GM12891 (cell line): ENCODE data around the gene TOR1B.

Source experiments
- PAX5 ChIP-seq: IDR thresholded peaks from 2 replicates; pipeline ENCODE4 v1.6.1; 2011; ENCODE audit warnings: low read length, moderate library complexity, mild to moderate bottlenecking; ENCODE audit not compliant: insufficient read depth, severe bottlenecking
- POLR2A ChIP-seq: IDR thresholded peaks from 2 replicates; pipeline ENCODE4 v1.6.1; 2011; ENCODE audit warnings: low read depth, low read length, control low read depth
- POLR2AphosphoS5 ChIP-seq: IDR thresholded peaks from 2 replicates; pipeline ENCODE4 v1.6.1; 2011; ENCODE audit warnings: low read depth, low read length, control low read depth
- POU2F2 ChIP-seq: IDR thresholded peaks from 2 replicates; pipeline ENCODE4 v1.6.1; 2011; ENCODE audit warnings: low read depth, mild to moderate bottlenecking, control low read depth, low read length, moderate library complexity
- TAF1 ChIP-seq: IDR thresholded peaks from 2 replicates; pipeline ENCODE4 v1.6.1; 2011; ENCODE audit warnings: low read depth, low read length, control low read depth

DNA sequence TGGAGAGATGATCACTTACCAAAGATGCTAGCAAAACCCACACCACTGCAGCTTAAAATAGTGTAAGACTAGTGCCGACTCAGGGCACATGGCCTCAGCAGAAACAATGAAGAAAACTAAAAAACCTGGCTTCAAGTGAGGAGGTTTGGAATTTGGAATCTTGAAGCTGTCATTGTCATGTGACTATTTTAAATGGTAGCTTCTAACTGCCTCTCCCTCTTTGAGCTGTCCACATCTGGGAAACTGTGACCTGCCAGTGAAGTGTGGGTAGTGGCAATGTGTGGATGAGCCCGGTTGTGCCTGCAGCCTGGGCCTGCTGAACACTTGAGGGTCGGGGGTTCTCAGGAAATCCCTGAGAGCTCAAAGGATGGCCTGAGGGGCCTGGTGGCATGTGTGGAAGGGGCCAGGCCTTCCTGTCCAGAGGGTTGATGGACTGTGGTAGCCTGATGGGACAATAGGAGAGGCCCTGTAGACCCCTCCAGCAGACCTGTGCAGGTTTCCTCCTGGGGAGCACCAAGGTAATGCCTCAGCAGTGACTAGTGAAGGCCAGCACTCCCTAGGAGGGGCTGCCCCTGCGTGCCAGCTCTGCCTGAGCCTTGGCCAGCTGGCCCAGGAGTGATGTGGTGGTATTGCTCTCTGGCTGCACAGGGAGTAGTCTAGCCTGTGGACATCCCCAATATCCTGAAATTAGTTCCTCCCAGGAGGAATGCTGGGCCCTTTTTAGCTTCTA is 45.9 kb downstream of the TOR1B start:
- TF ChIP-seq POLR2AphosphoS5 (no peak), TAF1 (no peak), POLR2A (no peak), PAX5 (no peak), POU2F2 (no peak)
